Stimulated activated CD4-positive, alpha-beta T cell treated with anti-CD3 and anti-CD28 coated beads, Interleukin-1b, Interleukin-23, amount 100 ng/mL, for 48 hours (primary cell): ENCODE results near the gene PRKN.
A peak's percentile ranks its signal among the peaks of the same experiment; 100 is the strongest.

Experiments
- DNase-seq: peaks from one replicate; pipeline ENCODE4 v3.0.0-alpha.2; 2020

The PRKN gene

DNA sequence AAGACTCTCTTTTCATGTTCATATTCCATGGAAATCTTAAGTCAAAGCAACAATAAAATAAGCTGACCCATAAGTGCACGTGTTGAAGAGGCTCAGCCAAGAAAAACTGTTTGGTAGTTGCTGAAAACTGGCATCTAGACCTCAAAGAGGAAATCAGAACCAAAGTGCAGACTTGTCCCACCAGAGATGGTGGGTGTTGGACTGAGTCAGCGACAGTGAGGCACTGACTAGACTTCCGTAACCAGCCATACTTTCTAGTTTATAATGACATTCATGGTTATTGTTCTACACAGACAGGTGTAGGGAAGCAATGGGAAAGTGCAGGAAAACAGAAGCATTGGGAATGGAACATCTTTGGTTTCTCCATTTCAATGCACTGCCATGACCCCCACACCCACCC, 1278.0 kb downstream of the PRKN start:
- DNase-seq, result no peak

DNA sequence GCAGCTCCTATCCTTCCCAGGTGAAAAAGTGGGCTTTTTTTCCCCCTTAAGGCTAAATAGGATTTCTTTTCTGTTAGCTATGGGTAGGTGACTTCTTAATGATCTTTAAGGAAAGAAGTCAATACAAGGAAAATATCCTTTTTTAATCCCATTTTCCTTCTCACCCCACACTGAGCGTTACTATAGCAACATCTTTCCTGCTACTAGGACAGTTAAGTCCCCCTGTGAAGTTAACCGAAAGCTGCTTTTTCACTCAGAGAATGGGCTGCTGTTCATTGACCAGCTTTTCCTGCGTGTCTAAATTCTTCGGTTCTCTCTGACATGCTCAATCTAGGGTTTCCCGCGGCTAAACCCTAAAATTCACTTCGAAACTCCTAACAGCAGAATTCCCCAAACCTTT, 1280.6 kb downstream of the PRKN start:
- no peak for DNase-seq

DNA sequence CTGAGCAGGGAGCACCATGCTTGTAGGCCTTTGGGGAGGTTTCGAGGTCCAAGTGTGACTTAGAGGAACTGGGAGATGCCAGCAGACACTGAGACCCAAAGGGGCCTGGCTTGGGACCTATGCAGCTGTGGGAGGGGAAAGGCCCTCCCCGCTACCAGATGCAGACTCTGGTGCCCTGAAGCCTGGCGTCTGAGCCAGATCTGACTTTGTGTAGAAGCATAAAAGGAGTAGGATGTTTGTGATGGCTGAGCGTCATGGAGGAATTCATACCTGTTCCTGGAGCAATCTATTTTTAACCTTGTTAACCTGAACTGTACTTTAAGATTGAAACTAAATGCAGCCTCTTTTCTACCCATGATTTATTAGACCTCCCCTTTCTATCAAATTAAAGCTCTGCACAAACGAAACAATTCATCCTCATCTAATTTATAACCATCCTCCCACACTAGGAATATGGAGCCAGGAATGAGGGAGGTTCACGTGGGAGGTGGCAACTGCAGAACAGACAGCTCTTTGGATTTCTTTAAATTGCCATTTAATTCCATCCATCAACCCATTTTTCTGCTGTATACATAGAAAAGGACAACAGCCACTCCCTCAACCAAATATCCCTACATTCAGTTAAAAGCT, 1281.2 kb downstream of the PRKN start:
- no peak for DNase-seq

DNA sequence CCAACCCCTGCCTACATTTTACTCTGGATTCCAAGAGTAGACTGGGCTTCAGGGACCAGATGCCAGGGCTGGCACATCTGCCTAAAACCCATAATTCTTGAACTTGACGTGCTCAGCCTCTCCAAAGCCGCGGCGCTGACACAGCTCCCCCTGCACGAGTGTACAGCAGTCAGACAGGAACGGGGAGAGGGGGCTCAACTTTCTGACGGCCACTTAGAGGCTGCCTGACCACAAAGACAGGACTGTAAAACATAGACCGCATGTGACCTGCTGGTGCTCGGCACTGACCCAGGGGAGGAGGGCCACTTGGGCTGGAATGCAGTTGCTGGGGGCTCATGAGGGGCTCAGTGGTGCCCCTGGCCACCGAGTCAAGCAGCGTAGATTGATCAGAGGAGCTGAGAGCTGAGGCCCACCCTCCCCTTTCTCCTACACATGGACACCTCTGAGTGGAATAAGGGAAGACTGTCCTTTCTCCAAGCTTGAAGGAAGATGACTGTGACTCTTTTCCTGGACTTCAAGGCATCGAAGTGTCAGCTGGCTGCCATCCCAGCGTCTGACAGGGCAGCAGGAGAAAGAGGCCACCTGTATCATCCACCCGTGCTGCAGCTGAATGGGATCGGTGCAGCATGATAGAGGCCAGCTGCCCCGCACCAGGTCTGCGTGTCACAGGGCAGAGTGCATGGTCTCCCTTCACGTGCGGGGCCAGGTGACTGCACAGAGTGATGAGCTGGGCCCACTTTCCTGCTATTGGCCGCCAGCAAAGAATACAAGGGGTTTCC, 1282.4 kb downstream of the PRKN start:
- no peak for DNase-seq

DNA sequence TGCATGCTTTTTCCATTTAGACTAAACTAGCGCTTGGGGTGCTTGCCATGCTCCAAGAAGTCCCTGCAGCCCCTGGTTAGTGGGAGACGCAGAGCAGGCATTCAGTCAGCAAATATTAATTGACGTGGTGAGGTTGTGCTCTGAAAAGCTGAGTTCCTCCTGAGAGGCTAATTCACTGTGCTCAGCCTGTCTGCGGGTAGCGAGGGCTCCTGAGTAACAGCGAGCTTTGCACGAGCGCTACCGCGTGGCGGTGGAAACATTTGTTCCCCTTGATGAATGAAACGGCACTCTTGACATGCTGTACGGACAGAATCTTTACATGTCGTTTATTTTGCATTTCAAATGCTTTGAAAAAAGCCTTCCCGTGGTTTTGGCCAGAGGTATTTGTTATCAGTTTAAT, 1283.1 kb downstream of the PRKN start:
- DNase-seq, result peak; percentile 27

DNA sequence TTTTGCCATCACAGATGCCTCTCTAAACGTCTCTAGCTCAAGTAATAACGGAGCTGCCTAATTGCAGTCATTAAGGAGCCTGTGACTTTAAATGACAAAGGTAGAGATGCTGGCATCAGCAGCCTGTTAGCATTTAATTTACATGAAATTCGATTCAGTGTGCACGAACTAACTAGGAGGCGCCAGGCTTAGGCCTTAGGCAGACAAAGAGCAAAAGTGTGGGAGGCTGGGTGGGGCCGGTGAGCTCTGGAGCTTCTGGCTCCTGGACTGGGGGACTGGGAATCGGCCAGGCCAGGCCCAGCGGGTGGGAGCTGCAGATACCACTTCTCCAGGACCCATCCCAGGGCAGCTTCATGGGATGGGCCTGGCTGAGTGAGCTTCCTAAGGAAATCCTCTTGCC, 1283.7 kb downstream of the PRKN start:
- no peak for DNase-seq

DNA sequence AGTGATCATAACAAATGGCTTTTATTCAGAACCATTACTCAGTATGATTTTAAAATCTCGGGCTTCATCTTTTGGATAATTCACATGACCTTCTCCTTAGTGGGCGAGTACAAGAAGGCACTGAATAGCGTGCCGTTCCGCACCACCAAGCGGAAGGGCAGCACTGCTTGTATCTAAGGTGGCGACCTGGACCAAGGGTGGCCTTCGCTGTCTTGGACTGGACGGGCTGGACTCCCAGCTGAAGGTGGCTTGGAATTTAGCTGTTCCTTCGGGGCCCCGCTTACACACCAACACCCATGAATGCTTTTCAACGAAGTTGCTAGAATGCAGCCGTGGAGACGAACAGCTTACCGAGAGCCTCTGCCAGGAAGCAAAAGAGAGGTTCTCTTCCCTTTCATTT, 1285.1 kb downstream of the PRKN start:
- DNase-seq, result no peak

DNA sequence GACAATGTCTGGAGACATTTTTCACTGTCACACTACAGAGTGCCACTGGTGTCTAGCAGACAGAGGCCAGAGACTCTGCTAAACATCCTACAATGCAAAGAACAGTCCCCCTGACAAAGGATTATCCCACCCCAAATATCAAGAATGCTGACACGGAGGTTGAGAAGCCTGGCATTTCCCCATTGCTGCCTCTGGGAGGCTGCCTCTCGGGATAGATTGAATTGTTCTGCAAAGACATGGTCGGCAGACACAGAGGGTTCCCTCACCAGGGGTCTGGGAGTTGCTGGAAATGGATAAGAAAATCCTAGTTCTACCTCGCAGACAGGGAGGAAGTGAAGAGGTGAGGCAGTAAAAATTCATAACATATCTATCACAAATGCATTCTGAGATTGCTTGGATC, 1287.3 kb downstream of the PRKN start:
- no peak for DNase-seq

DNA sequence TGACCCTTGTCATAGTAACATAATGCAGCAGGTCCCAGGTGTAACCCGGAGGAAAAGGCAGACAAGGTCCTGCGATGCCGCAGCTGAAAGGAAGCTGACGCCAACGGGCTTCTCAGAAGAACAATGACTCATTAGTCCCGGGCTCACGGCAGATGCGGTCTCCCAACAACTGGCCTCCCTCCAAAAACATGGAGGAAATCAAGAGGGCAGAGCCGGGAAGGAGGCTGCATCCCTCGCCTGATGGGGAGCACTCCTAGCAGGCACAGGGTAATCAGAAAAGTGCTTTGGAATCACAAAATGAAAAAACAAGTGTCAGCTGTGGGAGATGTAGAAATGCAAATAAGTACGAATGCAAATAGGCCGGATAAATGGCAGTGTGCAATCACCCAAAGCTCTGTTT, 1288.5 kb downstream of the PRKN start:
- no peak for DNase-seq

DNA sequence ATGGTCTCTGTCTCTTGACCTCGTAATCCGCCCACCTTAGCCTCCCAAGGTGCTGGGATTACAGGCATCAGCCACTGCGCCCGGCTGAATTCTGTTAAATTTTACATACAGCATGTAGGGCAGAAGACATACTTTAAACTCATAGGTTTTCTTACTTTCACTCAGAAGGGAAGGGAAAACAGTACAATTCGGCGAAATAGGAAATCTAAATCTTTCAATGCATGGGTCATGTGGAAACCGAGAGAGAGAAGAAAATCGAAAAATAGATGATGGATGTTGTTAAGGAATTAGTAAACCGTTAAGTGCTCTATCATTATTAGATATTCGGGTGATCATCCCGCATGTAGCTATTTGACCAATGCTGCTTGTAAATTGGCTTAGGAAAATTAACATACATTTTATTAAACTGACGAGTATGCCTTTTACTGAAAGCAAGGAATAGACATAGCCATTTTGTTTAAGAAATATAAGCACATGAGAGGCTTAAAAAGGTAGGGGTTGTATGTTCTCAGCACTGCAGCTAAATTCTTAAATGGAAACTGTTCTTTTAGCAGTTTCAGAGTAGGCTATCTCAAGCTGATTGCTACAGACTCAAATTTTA, 1289.0 kb downstream of the PRKN start:
- no peak for DNase-seq

DNA sequence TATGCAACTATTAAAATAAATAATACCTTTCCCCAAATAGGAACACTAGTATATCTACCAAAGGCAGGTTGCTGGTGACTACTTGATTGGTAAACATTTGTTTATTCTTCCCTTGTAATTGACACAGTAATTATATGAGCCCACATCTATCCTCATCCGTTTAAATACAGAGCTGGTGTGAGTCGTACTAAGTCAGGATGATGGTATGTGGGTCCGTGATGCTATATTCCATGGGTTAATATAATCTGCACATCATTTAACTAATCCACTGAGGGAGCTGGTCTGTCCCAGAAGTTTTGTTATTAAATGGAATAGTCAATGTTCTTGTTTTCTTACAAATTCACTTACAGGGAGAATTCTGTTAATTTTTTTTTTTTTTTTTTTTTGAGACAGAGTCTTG, 1289.7 kb downstream of the PRKN start:
- DNase-seq, result no peak

DNA sequence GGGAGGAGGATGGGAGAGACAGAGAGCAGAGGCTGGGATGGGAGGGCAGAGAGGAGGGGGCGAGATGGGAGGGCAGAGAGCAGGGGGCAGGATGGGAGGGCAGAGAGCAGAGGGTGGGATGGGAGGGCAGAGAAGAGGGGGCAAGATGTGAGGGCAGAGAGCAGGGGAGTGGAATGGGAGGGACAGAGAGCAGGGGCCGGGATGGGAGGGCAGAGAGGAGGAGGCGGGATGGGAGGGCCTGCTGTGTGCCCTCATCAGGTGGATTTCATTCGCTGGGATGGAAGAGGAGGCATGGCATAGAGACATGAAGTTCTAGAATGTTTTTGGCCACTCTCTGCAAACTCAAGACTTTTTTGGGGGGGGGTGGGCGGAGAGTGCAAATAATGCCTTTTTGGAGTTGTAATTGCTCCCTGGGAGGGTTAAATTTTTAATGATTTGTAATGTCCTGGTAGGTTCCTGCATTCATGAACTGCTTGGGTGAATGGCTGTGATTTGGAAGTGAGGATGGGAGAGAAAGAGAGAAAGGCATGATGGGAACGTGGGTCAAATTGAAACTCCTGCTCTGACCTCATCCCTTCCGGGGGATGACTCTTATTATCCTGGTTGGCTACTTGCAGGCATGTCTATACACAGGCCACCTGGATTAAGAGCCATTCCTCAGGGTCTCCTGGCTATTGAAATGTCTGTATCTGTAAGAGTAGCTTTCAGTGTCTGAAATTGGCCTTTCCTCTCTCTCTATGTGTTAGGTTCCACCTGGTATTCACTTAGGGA, 1291.3 kb downstream of the PRKN start:
- no peak for DNase-seq

DNA sequence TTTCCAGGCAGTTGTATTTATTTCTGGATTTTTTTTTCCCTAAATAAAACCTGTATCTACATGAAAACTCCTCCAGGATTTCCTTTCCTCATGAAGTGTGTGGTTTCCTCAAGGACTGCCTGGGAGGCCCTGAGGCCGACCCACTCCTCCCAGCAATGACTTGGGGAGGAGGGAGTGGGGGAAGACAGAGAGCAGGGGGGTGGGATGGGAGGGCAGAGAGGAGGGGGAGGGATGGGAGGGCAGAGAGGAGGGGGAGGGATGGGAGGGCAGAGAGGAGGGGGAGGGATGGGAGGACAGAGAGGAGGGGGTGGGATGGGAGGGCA, 1291.9 kb downstream of the PRKN start:
- DNase-seq, result no peak

DNA sequence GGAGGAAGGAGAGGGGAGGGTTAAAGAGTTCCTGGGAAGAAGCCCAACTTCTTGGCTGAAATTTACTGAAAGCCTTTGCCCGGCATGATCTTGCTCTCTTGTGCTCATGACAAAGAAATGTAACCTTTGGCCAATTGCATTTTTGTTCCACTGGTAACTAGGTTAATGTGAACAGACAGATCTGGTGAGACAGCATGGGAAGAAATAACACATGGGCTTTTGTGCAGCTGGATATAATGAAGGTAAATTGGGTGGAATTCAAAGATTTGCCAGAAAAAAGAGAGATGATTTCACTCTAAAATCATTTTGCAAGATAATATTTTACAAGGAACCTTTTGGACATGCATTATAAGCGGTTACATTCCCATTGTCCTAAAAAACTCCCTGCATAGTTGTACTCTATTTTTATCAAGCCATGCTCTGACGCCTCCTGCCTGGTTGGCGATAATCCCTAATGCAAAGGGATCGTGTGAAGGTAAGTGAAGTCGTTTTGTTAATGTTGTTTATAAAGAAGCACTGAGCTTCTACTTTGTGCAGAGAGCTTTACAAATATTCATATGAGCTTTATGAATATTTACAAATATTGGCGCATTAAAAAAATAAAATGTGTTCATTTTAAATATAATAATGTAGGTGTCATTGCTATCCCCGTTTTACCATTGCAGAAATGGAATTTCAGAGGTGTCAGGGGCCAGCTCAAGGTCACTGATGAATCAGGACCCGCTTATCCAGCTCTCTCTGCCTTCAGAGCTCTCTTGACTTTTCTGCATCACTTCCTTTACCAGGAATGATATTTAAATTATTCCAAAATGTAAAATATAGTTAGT, 1292.4 kb downstream of the PRKN start:
- DNase-seq, result no peak

DNA sequence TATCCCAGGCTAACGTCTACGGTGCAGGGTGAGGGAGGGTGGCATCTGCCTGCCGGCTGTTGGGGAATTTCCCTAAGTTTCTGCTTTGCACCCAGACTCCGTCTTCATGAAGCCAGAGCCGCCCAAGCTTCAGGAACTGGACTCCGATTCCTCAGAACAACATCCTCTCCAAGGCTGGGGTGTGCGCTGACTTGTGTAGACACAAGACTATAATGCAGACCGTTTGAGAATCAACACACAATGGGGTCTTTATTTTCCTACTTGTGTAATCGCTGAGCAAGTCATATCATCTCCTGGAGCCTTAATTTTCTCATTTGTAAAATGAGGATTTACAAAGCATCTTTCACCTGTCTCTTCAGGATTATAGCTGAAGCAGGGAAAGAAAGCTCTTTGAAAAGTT, 1293.2 kb downstream of the PRKN start:
- no peak for DNase-seq

DNA sequence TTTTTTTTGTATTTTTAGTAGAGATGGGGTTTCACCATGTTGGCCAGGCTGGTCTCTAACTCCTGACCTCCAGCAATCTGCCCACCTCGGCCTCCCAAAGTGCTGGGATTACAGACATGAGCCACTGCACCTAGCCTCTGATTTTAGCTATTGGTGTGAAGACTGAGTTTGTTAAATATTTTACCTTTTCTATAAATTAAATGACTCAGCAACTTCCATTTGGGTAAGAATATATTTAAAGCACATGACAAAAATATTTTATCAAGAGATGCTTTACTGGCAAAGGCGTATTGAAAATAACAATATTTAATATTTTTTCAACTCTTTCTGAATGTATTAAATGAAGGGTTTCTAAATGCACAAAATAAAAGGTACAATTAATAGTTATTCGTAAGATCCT, 1295.0 kb downstream of the PRKN start:
- DNase-seq, result no peak

DNA sequence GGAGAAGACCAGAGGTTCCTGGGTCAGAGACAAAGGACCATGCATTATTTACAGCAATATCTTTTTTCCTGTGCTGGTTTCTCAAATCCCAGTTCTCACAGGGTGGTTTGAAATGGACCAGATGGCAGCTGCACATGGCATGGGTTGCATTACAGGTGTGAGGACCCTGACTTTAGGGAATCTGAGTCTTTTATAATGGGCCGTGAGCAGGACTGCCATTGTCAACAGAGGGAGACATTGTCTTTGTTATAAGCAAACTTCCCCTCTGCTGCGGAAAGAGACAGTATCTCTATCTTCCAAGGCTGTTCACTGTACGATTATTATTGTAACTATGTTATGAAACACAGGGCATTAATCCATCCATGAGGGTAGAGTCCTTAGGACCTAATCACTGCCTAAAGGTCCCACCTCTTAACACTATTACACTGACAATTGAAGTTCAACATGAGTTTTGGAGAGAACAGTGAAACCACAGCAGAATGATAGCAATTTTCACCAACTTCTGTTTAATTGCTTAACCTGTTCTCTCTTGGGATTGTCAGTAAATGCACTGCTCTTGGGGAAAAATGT, 1297.6 kb downstream of the PRKN start:
- DNase-seq, result no peak

DNA sequence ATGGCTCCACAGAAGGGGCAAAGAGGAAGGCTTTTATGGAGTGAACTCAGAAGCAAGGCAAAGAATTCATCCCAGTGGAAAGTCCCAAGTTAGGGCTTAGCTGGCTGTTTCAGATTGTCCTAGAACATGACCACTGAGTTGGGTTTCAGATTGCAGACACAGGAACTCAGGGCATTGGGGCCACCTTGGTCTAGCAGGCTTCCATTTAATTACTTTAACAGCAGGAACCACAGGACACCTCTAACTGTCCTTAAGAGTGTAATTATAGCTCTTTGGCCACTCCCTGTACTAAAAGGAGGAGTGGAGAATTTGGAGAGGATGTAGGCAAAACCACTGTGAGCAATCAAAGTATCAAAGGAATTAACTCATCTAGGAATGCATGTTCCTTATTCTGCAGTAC, 1303.1 kb downstream of the PRKN start:
- DNase-seq, result no peak

DNA sequence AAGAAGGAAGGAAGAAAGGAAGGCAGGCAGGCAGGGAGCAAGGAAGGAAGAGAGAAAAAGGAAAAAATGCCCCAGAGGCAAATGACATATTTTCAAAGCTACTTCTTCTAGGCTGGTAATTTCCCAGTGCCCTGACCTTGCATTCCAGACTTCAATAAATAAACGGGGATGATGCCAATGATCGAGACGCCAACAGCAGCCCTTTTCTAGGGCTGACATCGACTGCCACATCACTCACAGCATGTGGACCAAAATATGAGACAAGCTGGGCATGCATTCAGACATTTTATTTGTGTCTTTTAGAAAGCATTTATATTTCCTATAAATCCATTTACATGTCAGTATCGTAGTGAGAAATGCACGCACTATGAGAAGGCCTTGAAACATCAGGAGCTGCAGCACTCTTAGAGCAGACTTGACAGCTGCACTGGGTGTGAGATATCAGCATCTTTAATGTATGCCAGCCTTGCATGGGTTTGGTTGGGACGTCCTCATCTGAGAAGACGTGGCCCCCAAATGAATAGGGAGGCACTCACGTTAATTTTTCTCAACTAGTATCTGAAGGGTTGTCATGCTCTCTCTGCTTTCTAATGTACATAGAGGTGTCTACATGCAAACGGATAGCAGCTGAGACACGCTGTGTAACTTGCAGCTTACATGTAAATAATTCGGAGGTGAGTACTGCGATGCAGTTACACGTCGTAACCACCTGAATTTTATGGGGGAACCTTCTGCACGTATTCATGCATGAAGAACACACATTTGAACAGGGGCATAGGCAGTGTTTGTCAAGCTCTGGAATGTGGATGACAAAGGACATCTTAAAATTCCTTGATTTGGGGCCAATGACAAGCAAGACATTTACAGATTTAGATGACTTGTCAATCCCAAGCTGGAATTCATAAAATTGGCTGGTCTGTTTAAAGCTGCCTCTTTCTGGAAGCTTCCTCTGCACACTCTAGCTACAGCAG, 1304.6 kb downstream of the PRKN start:
- DNase-seq, result no peak

DNA sequence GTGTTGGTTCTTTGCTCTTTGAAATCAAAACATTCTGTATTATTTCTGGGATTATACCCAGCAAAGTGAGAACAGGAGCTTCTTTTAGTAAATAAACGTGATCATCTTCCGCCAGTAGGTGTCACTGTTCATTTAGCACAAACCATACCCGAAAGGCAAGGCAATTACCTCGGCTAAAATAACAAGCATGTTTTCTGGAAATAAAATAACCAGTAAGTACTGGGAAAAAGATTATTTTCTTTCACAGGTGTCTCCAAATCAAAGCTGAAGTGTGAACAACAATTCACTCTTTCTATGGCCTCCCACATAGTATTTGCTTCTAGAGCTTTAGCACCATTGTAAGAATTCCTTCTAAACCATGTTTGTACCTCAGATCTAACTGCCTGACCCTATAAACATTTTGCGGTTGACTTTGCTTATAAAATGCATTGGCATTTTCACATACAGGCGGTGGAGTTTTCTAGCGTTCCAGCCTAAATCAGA, 1309.1 kb downstream of the PRKN start:
- DNase-seq, result no peak
